HG03039 (cell line): ENCODE results near the gene ARNT2.

ENCODE experiments used
- ATAC-seq: cut with Tn5 transposase; IDR thresholded peaks from one replicate; pipeline ENCODE4 v1.9.1; 2021; ENCODE audit warnings: mild to moderate bottlenecking, moderate library complexity; ENCODE audit not compliant: unreplicated experiment

Gene ARNT2

GRCh38 chr15:80568876-80569605, 164.9 kb downstream of the ARNT2 start:
- no peak for ATAC-seq

- no peak for ATAC-seq
Observed at GRCh38 chr15:80569656-80570055, 165.5 kb downstream of the ARNT2 start.

- ATAC-seq = no peak
Observed at GRCh38 chr15:80570553-80570952, 166.4 kb downstream of the ARNT2 start.

- no peak for ATAC-seq
Observed at GRCh38 chr15:80572337-80572736, 168.2 kb downstream of the ARNT2 start.

- no peak for ATAC-seq
Observed at GRCh38 chr15:80573606-80574005, 169.4 kb downstream of the ARNT2 start.

- ATAC-seq = no peak
Observed at GRCh38 chr15:80574590-80574989, 170.4 kb downstream of the ARNT2 start.

GRCh38 chr15:80576519-80577090, 172.4 kb downstream of the ARNT2 start:
- no peak for ATAC-seq

GRCh38 chr15:80577552-80578205, 173.5 kb downstream of the ARNT2 start:
- no peak for ATAC-seq

- no peak for ATAC-seq
Observed at GRCh38 chr15:80578206-80578595, 174.0 kb downstream of the ARNT2 start.

GRCh38 chr15:80578871-80579270, 174.7 kb downstream of the ARNT2 start:
- ATAC-seq = no peak

GRCh38 chr15:80579611-80580010, 175.4 kb downstream of the ARNT2 start:
- no peak for ATAC-seq

GRCh38 chr15:80580106-80580505, 175.9 kb downstream of the ARNT2 start:
- ATAC-seq = no peak

- ATAC-seq = no peak
Observed at GRCh38 chr15:80580536-80581260, 176.5 kb downstream of the ARNT2 start.

- ATAC-seq = no peak
Observed at GRCh38 chr15:80581976-80582375, 177.8 kb downstream of the ARNT2 start.

- no peak for ATAC-seq
Observed at GRCh38 chr15:80582816-80583423, 178.7 kb downstream of the ARNT2 start.

GRCh38 chr15:80584561-80584964, 180.4 kb downstream of the ARNT2 start:
- ATAC-seq = no peak

- no peak for ATAC-seq
Observed at GRCh38 chr15:80584973-80585525, 180.9 kb downstream of the ARNT2 start.

- no peak for ATAC-seq
Observed at GRCh38 chr15:80585544-80586018, 181.4 kb downstream of the ARNT2 start.

- no peak for ATAC-seq
Observed at GRCh38 chr15:80586161-80586560, 182.0 kb downstream of the ARNT2 start.

GRCh38 chr15:80587007-80587406, 182.8 kb downstream of the ARNT2 start:
- no peak for ATAC-seq
